ENCODE measurements around the gene TMED9. TPM values are rescaled to one million over a fixed set of nuclear protein-coding genes. Genes with fewer than 3 reads are reported as not detected.

The TMED9 gene
- total RNA-seq, 1 experiment from 2014 or later, result 168 TPM

DNA sequence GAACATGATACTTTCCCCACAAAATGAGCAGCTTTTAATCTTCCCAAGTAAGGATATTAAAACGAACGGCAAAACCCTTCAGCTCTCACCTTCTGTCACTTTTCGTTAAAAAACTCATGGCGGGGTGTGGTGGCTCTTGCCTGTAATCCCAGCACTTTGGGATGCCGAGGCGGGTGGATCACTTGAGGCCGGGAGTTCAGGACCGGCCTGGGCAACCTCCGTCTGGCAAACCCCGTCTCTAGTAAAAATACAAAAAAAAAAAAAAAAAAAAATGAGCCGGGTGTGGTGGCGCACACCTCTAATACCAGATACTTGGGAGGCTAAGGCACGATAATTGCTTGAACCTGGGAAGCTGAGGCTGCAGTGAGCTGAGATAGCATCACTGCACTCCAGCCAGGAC is 902 bp downstream of the TMED9 start:
- peaks cover 7% of the 10 kb centered on the region; the same call in 1 of the 2 replicates for H3K4me1 ChIP-seq (replicated peaks; ENCODE audit: insufficient read depth)
- peak overlapping the region; percentile 89 for H3K4me2 ChIP-seq
- H3K79me2 ChIP-seq (ENCODE audit: low read depth), result peaks cover 22% of the 10 kb centered on the region
- intact Hi-C loops (cut with micrococcal nuclease; ENCODE audit: unreplicated experiment), result loop anchor here (2.0 to 5.0 kb wide), 2 partner anchors 41 to 76 kb away; partner anchors contain the start of genes DDX41 and FAM193B
- CTCF ChIA-PET, result interaction anchor here (0.7 kb wide), 2 partner anchors 13 to 573 kb away, joined by 11 to 16 read pairs; no protein-coding TSS in a partner anchor
- H3K36me3 ChIP-seq (ENCODE audit: low read depth), result peaks cover 5% of the 10 kb centered on the region; the same call in 1 of the 2 replicates
- H3F3A ChIP-seq (ENCODE audit: insufficient read depth, low read depth), result peaks cover 7% of the 10 kb centered on the region; the same call in 1 of the 2 replicates
- BruUV-seq (replicated peaks), result no TSS peak
- TF ChIP-seq CTCF (conservative IDR thresholded peaks at IDR 0.05) (no peak), EZH2 (IDR thresholded peaks at IDR 0.05; ENCODE audit: low read depth) (no peak)
- no peak for DNase-seq
- no peaks in the 10 kb centered on the region for H4K20me1 ChIP-seq (ENCODE audit: insufficient read depth)
- H3K27me3 ChIP-seq (ENCODE audit: insufficient read depth, low read depth), result peaks cover 28% of the 10 kb centered on the region
- no peaks in the 10 kb centered on the region for H3K9me2 ChIP-seq (ENCODE audit: insufficient read depth)
- H3K4me3 ChIP-seq, result peak overlapping the region; percentile 91
- no peaks in the 10 kb centered on the region for H3K9me3 ChIP-seq (ENCODE audit: insufficient read depth, low read depth)
- no peak overlapping the region for H2AFZ ChIP-seq
- H3K27ac ChIP-seq, result no peak overlapping the region
- POLR2A ChIA-PET (ENCODE audit: unreplicated experiment), result no interaction called here

DNA sequence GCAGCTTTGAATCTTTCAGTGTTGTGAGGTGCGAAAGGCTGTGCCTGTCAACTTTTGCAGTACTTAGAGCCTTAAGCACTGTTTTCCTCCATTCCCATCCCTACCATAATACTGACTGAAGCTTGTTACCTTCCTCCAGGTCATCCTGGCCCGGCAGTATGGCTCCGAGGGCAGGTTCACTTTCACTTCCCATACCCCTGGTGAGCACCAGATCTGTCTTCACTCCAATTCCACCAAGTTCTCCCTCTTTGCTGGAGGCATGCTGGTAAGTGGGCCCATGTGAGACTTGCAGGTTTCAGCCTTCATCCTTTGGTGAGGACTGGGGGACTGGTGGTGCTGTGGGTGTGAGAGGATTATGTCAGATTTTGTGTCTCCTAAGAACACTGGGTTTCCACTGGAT is 1.5 kb downstream of the TMED9 start:
- peaks cover 5% of the 10 kb centered on the region; the same call in 1 of the 2 replicates for H3K36me3 ChIP-seq (ENCODE audit: low read depth)
- POLR2A ChIA-PET (ENCODE audit: unreplicated experiment), result no interaction called here
- no peaks in the 10 kb centered on the region for H3K9me3 ChIP-seq (ENCODE audit: insufficient read depth, low read depth)
- intact Hi-C loops (cut with micrococcal nuclease; ENCODE audit: unreplicated experiment), result loop anchor here (2.0 to 5.0 kb wide), 2 partner anchors 41 to 77 kb away; partner anchors contain the start of genes DDX41 and FAM193B
- no peak overlapping the region for H2AFZ ChIP-seq
- H3K27ac ChIP-seq, result no peak overlapping the region
- H3K4me3 ChIP-seq, result peak overlapping the region; percentile 91; the same call in 1 of the 2 replicates
- H3F3A ChIP-seq (ENCODE audit: insufficient read depth, low read depth), result peaks cover 12% of the 10 kb centered on the region; the same call in 1 of the 2 replicates
- no TSS peak for BruUV-seq (replicated peaks)
- peaks cover 22% of the 10 kb centered on the region for H3K79me2 ChIP-seq (ENCODE audit: low read depth)
- peaks cover 22% of the 10 kb centered on the region for H3K27me3 ChIP-seq (ENCODE audit: insufficient read depth, low read depth)
- peaks cover 10% of the 10 kb centered on the region; the same call in 1 of the 2 replicates for H3K4me1 ChIP-seq (replicated peaks; ENCODE audit: insufficient read depth)
- DNase-seq, result no peak
- peak overlapping the region; percentile 89; the same call in 1 of the 2 replicates for H3K4me2 ChIP-seq
- TF ChIP-seq CTCF (conservative IDR thresholded peaks at IDR 0.05) (no peak), EZH2 (IDR thresholded peaks at IDR 0.05; ENCODE audit: low read depth) (no peak)
- H4K20me1 ChIP-seq (ENCODE audit: insufficient read depth), result no peaks in the 10 kb centered on the region
- CTCF ChIA-PET, result interaction anchor here (0.7 kb wide), 1 partner anchor 574 kb away, joined by 11 read pairs; no protein-coding TSS in a partner anchor
- H3K9me2 ChIP-seq (ENCODE audit: insufficient read depth), result no peaks in the 10 kb centered on the region

- Histone ChIP-seq H3K9me2 (ENCODE audit: insufficient read depth) (no peaks in the 10 kb centered on the region), H3K36me3 (ENCODE audit: low read depth) (peaks cover 5% of the 10 kb centered on the region; the same call in 1 of the 2 replicates), H3K4me1 (replicated peaks; ENCODE audit: insufficient read depth) (peaks cover 13% of the 10 kb centered on the region; the same call in 1 of the 2 replicates), H3K27me3 (ENCODE audit: insufficient read depth, low read depth) (peaks cover 17% of the 10 kb centered on the region), H4K20me1 (ENCODE audit: insufficient read depth) (no peaks in the 10 kb centered on the region), H3F3A (ENCODE audit: insufficient read depth, low read depth) (peaks cover 14% of the 10 kb centered on the region; the same call in 1 of the 2 replicates), H2AFZ (no peak overlapping the region), H3K79me2 (ENCODE audit: low read depth) (peaks cover 22% of the 10 kb centered on the region), H3K4me2 (no peak overlapping the region), H3K27ac (no peak overlapping the region), H3K9me3 (ENCODE audit: insufficient read depth, low read depth) (no peaks in the 10 kb centered on the region), H3K4me3 (no peak overlapping the region)
- TF ChIP-seq CTCF (conservative IDR thresholded peaks at IDR 0.05) (no peak), EZH2 (IDR thresholded peaks at IDR 0.05; ENCODE audit: low read depth) (no peak)
- BruUV-seq (replicated peaks), result no TSS peak
- intact Hi-C loops (cut with micrococcal nuclease; ENCODE audit: unreplicated experiment), result loop anchor here (5.0 kb wide), 1 partner anchor 42 kb away; the partner anchor contains the start of gene FAM193B
- no peak for DNase-seq
- CTCF ChIA-PET, result no interaction called here
- POLR2A ChIA-PET (ENCODE audit: unreplicated experiment), result no interaction called here
Observed at GRCh38 chr5:177594071-177594470, 2.1 kb downstream of the TMED9 start.
